Pancreas (tissue), 10 donors: ENCODE measurements around the gene SHISAL1. TPM values are rescaled to one million over a fixed set of nuclear protein-coding genes. Genes with fewer than 3 reads are reported as not detected.
A peak's percentile ranks its signal among the peaks of the same experiment; 100 is the strongest.

ENCODE experiments used
- ATAC-seq, 4 donors: fragments of 200-7000 bp; cut with Tn5 transposase; one replicate each; pipeline versions ENCODE4 v1.8.0 to v1.9.1; 2020; ENCODE audit warnings: mild to moderate bottlenecking in 4 of 4, moderate library complexity in 4 of 4
- DNase-seq, 6 donors: peaks; one replicate each; pipeline ENCODE4 v3.0.0-alpha.2; 2020
- FAIRE-seq: peaks from 2 replicates; lab custom pipeline; 2012; peaks lifted over from hg19 to GRCh38; lab: Jason Lieb, UNC
- H3K27ac ChIP-seq, 4 donors: fragments of 200-600 bp; sonication (generic); 1 replicate in 3 of 4; 2 replicates in 1 of 4; pipeline versions ENCODE4 v1.5.0 to v1.8.0; 2020
- H3K27me3 ChIP-seq, 4 donors: fragments of 200-600 bp; one replicate each; pipeline ENCODE4 v1.8.0; 2021
- H3K36me3 ChIP-seq, 3 donors: fragments of 200-600 bp; sonication (generic) in 1 of 3; one replicate each; pipeline versions ENCODE4 v1.5.0 to v1.8.0; 2020 to 2021
- H3K4me1 ChIP-seq, 3 donors: fragments of 200-600 bp; one replicate each; pipeline ENCODE4 v1.8.0; 2021
- H3K4me3 ChIP-seq, 4 donors: fragments of 200-600 bp; sonication (generic) in 2 of 4; one replicate each; pipeline versions ENCODE4 v1.5.0 to v1.8.0; 2020 to 2021
- H3K9me3 ChIP-seq, 4 donors: fragments of 200-600 bp; one replicate each; pipeline ENCODE4 v1.8.0; 2021
- CTCF ChIP-seq, 4 donors: fragments of 200-600 bp; sonication (generic) in 3 of 4; IDR thresholded peaks; one replicate each; pipeline versions ENCODE4 v1.5.0 to v1.8.0; 2021; ENCODE audit warnings: antibody characterized with exemption in 4 of 4
- WGBS, 2 donors: extraction: QIAGEN DNeasy Blood & Tissue Kit; methylation state at CpG; one replicate each; pipeline ENCODE4 v1.1.7; 2013; 5-methylcytosine and 5-hydroxymethylcytosine counted together
- intact Hi-C, 3 donors: fragments of 100-400 bp; cut with DNase I; formaldehyde crosslinking; loops; one replicate each; pipeline versions ENCODE4 v1.11.1 to v1.14.2; 2022
- polyA plus RNA-seq, 2 donors: library from polyadenylated mRNA; stranded (reverse); fragments of 200-250 nt; gene quantifications; one replicate each; pipeline ENCODE4 v1.2.3, GENCODE V29; 2013
- total RNA-seq, 6 donors: library from RNA; stranded (reverse); fragmentation: NEBNext Ultra II Directional in 4 of 6; extraction: Animal tissue kit (Norgen Biotek cat#: 25700) in 4 of 6; gene quantifications; one replicate each; pipeline versions ENCODE4 v1.2.1 to v1.2.4, GENCODE V29; 2021 to 2023
- donor health status: healthy with polysubstance abuse.
- donor health status: DM: no; HTN: no; CAD: no; lungs with moderate emphysema.
- donor health status: DM: no; HTN: no; CAD: no.
- donor health status: control.
- donor health status: control.
- donor health status: Bipolar disorder and iron deficiency.
- donor health status: DM: yes; HTN: yes; CAD: no.
- donor health status: DM: no; HTN: no; CAD: no.
- donor health status: DM: no; HTN: no; CAD: no.
- donor health status: DM: yes; HTN: yes; CAD: no.

SHISAL1 gene
- total and polyA plus RNA-seq, 8 donors = 0.35 to 1.3 (median 0.54) TPM

- ATAC-seq = no peak
Observed at GRCh38 chr22:44200855-44201550, 111.7 kb downstream of the SHISAL1 start.

GRCh38 chr22:44200451-44200850, 112.3 kb downstream of the SHISAL1 start:
- intact Hi-C loops = no loop called here
- Histone ChIP-seq H3K36me3 (no peaks in the 10 kb centered on the region), H3K9me3 (no peaks in the 10 kb centered on the region), H3K4me1 (no peaks in the 10 kb centered on the region), H3K4me3 (no peak overlapping the region), H3K27me3 (no peaks in the 10 kb centered on the region), H3K27ac (no peak overlapping the region)
- WGBS, 2 donors = 71 to 78% methylated on average over 6 of the region's 6 CpGs
- no peak for TF ChIP-seq CTCF (IDR thresholded peaks at IDR 0.05)
- DNase-seq (peak in 1 of 6 donors; percentile 40), FAIRE-seq (no peak), ATAC-seq (no peak)

More at GRCh38 chr22:44200855-44201550, 111.7 kb downstream of the SHISAL1 start:
- intact Hi-C loops = no loop called here
- H3K27me3 ChIP-seq = no peaks in the 10 kb centered on the region
- 68 to 80% methylated on average over 17 of the region's 17 CpGs for WGBS, 2 donors
- no peak overlapping the region for H3K4me3 ChIP-seq
- no peaks in the 10 kb centered on the region for H3K9me3 ChIP-seq
- DNase-seq = peak in 2 of 6 donors; percentile 39 to 58
- FAIRE-seq = no peak
- no peak for TF ChIP-seq CTCF (IDR thresholded peaks at IDR 0.05)
- H3K27ac ChIP-seq = no peak overlapping the region
- no peaks in the 10 kb centered on the region for H3K4me1 ChIP-seq
- H3K36me3 ChIP-seq = no peaks in the 10 kb centered on the region

- WGBS, 2 donors = 31 to 71% methylated on average over 1 to 5 of the region's 5 CpGs
- Histone ChIP-seq H3K4me1 (no peaks in the 10 kb centered on the region), H3K27me3 (no peaks in the 10 kb centered on the region), H3K4me3 (no peak overlapping the region), H3K36me3 (no peaks in the 10 kb centered on the region), H3K27ac (no peak overlapping the region), H3K9me3 (no peaks in the 10 kb centered on the region)
- DNase-seq = peak in 1 of 6 donors; percentile 33
- no peak for TF ChIP-seq CTCF (IDR thresholded peaks at IDR 0.05)
- FAIRE-seq = no peak
- intact Hi-C loops = no loop called here
- ATAC-seq = no peak
Observed at GRCh38 chr22:44199866-44200265, 112.9 kb downstream of the SHISAL1 start.

GRCh38 chr22:44199164-44199563, 113.6 kb downstream of the SHISAL1 start:
- Histone ChIP-seq H3K36me3 (no peaks in the 10 kb centered on the region), H3K4me3 (no peak overlapping the region), H3K4me1 (no peaks in the 10 kb centered on the region), H3K27me3 (no peaks in the 10 kb centered on the region), H3K9me3 (no peaks in the 10 kb centered on the region), H3K27ac (no peak overlapping the region)
- intact Hi-C loops = no loop called here
- ATAC-seq (no peak), DNase-seq (no peak), FAIRE-seq (no peak)
- TF ChIP-seq CTCF (IDR thresholded peaks at IDR 0.05) = no peak
- 44 to 64% methylated on average over 2 of the region's 2 CpGs for WGBS, 2 donors

GRCh38 chr22:44197271-44197670, 115.5 kb downstream of the SHISAL1 start:
- H3K4me3 ChIP-seq = no peak overlapping the region
- DNase-seq = no peak
- FAIRE-seq = no peak
- no peak for TF ChIP-seq CTCF (IDR thresholded peaks at IDR 0.05)
- no peaks in the 10 kb centered on the region for H3K9me3 ChIP-seq
- H3K27me3 ChIP-seq = no peaks in the 10 kb centered on the region
- H3K27ac ChIP-seq = no peak overlapping the region
- 66 to 82% methylated on average over 2 of the region's 2 CpGs for WGBS, 2 donors
- intact Hi-C loops = no loop called here
- H3K4me1 ChIP-seq = no peaks in the 10 kb centered on the region
- no peak for ATAC-seq
- no peaks in the 10 kb centered on the region for H3K36me3 ChIP-seq
